HepG2 (cell line): Measurements from ENCODE around the gene STXBP4. TPM values are rescaled to one million over a fixed set of nuclear protein-coding genes. Genes with fewer than 3 reads are reported as not detected.

ENCODE experiments used
- ATAC-seq: fragments of 200-7000 bp; cut with Tn5 transposase; 3 replicates; pipeline ENCODE4 v1.9.1; 2020; ENCODE audit warnings: mild to moderate bottlenecking, moderate library complexity
- BruUV-seq: library from RNA; stranded (reverse); fragments of 400-500 nt; replicated peaks from 2 replicates; lab custom pipeline; 2021; lab: Mats Ljungman, UMichigan
- CTCF ChIA-PET: fragments of 300-600 bp; formaldehyde crosslinking; extraction: SDS; loops from one replicate; lab custom pipeline; 2021; ENCODE audit warnings: low total read pairs, inconsistent platforms, low intra/inter-chr PET ratio; lab: Yijun Ruan, JAX
- POLR2A ChIA-PET: fragments of 350-600 bp; sonication (Branson Sonifier 250); formaldehyde crosslinking; loops from one replicate; lab custom pipeline; 2020; ENCODE audit warnings: antibody characterized with exemption, inconsistent platforms; lab: Yijun Ruan, JAX
- DNase-seq: peaks from one replicate; pipeline ENCODE4 v3.0.0-alpha.2; 2015; ENCODE audit warnings: low spot score
- FAIRE-seq: peaks from 3 replicates; lab custom pipeline; 2011; peaks lifted over from hg19 to GRCh38; lab: Jason Lieb, UNC
- H2AFZ ChIP-seq: one replicate; pipeline ENCODE4 v1.6.1; 2011; ENCODE audit warnings: low read length, inconsistent platforms
- H3K27ac ChIP-seq: fragments of 300-600 bp; 3 replicates; pipeline ENCODE4 v1.8.0; 2011; ENCODE audit warnings: mixed run types, mild to moderate bottlenecking, mixed read lengths, low read length, inconsistent platforms; ENCODE audit not compliant: insufficient read depth; ENCODE audit errors: extremely low read length
- H3K27me3 ChIP-seq, 2 experiments: fragments of 200-600 bp in 1 of 2; 2 replicates in 1 of 2; 3 replicates in 1 of 2; pipeline versions ENCODE4 v1.6.0 to v1.8.0; 2011; ENCODE audit warnings: low read length in 2 of 2, mild to moderate bottlenecking in 2 of 2, moderate library complexity in 2 of 2, inconsistent platforms in 1 of 2; ENCODE audit not compliant: insufficient read depth in 2 of 2, control insufficient read depth in 1 of 2
- H3K36me3 ChIP-seq, 2 experiments: fragments of 200-600 bp in 1 of 2; replicated peaks in 1 of 2; 2 replicates in 1 of 2; 3 replicates in 1 of 2; pipeline versions ENCODE4 v1.5.1 to v1.8.0; 2011; ENCODE audit warnings: low read length in 2 of 2, inconsistent platforms in 1 of 2; ENCODE audit not compliant: insufficient read depth in 2 of 2, control insufficient read depth in 1 of 2
- H3K4me1 ChIP-seq: 2 replicates; pipeline ENCODE4 v1.5.1; 2012; ENCODE audit warnings: low read length, inconsistent platforms; ENCODE audit not compliant: insufficient read depth
- H3K4me2 ChIP-seq: 2 replicates; pipeline ENCODE4 v1.6.0; 2011; ENCODE audit warnings: low read depth, low read length, inconsistent platforms
- H3K4me3 ChIP-seq, 3 experiments: fragments of 200-600 bp in 1 of 3; sonication (generic), shearing (Covaris generic) in 1 of 3; replicated peaks in 1 of 3; 2 replicates each; pipeline ENCODE4 v1.5.1; 2011 to 2016; ENCODE audit warnings: low read length in 3 of 3, inconsistent platforms in 2 of 3, low read depth in 2 of 3, mild to moderate bottlenecking in 2 of 3, control low read depth in 1 of 3, mixed read lengths in 1 of 3; ENCODE audit not compliant: insufficient read depth in 1 of 3
- H3K79me2 ChIP-seq: one replicate; pipeline ENCODE4 v1.6.1; 2011; ENCODE audit warnings: low read length, inconsistent platforms; ENCODE audit not compliant: insufficient read depth
- H3K9ac ChIP-seq: 2 replicates; pipeline ENCODE4 v1.6.0; 2011; ENCODE audit warnings: mild to moderate bottlenecking, low read depth, low read length, inconsistent platforms; ENCODE audit not compliant: insufficient read depth
- H3K9me3 ChIP-seq: 2 replicates; pipeline ENCODE4 v1.5.1; 2012; ENCODE audit warnings: mild to moderate bottlenecking, low read length
- H4K20me1 ChIP-seq: 2 replicates; pipeline ENCODE4 v1.6.0; 2011; ENCODE audit warnings: inconsistent platforms, mild to moderate bottlenecking, low read length, moderate library complexity; ENCODE audit not compliant: insufficient read depth
- KDM4B ChIP-seq: sonication (generic); formaldehyde crosslinking; IDR thresholded peaks from 2 replicates; pipeline ENCODE4 v1.4.0; 2020; ENCODE audit warnings: missing genetic modification reagents
- ZNF282 ChIP-seq: fragments of 450-650 bp; IDR thresholded peaks from 2 replicates; pipeline ENCODE4 v1.6.1; 2018; ENCODE audit not compliant: partially characterized antibody
- ZNF761 ChIP-seq: sonication (generic); formaldehyde crosslinking; conservative IDR thresholded peaks from 2 replicates; pipeline ENCODE4 v1.4.0; 2020; ENCODE audit warnings: mild to moderate bottlenecking, missing genetic modification reagents
- ZNF772 ChIP-seq: sonication (generic); formaldehyde crosslinking; IDR thresholded peaks from 2 replicates; pipeline ENCODE4 v1.5.0; 2020; ENCODE audit warnings: mild to moderate bottlenecking, missing genetic modification reagents
- ZSCAN21 ChIP-seq: sonication (generic); formaldehyde crosslinking; IDR thresholded peaks from 2 replicates; pipeline ENCODE4 v1.8.0; 2022; ENCODE audit warnings: mild to moderate bottlenecking, missing genetic modification reagents, moderate library complexity, borderline replicate concordance
- ZSCAN30 ChIP-seq: sonication (generic); formaldehyde crosslinking; IDR thresholded peaks from 2 replicates; pipeline ENCODE4 v1.5.0; 2020; ENCODE audit warnings: mild to moderate bottlenecking, missing genetic modification reagents
- in situ Hi-C: cut with HindIII; loops from 2 replicates; pipeline ENCODE4 v1.10.0; 2017; ENCODE audit warnings: low pct_unique_long_range_greater_than_20kb; ENCODE audit not compliant: extremely low pct_ligation_motif_present
- intact Hi-C: fragments of 100-400 bp; cut with micrococcal nuclease; formaldehyde crosslinking; loops from one replicate; pipeline ENCODE4 v1.10.0; 2022; ENCODE audit not compliant: unreplicated experiment
- polyA plus RNA-seq, 8 experiments: library from polyadenylated mRNA; depleted of rRNA in 3 of 8; stranded (reverse) in 7 of 8; unstranded in 1 of 8; fragments of >200 nt; fragmentation: Illumina TruSeq in 4 of 8; extraction: Trizol in 4 of 8; gene quantifications; 2 replicates each; pipeline versions ENCODE4 v1.2.1 to v1.2.3, GENCODE V29; 2011 to 2016; ENCODE audit warnings: low read depth in 4 of 8, missing spikeins in 1 of 8, mixed read lengths in 1 of 8; ENCODE audit not compliant: insufficient read depth in 1 of 8
- total RNA-seq, 5 experiments: library from RNA; depleted of rRNA; stranded (reverse); fragments of >200 nt; fragmentation: Illumina TruSeq; extraction: Trizol; gene quantifications; 2 replicates each; pipeline ENCODE4 v1.2.3, GENCODE V29; 2016; ENCODE audit warnings: low read depth in 1 of 5
- TF ChIP-seq, protein P1 (sequence below): sonication (generic); formaldehyde crosslinking; IDR thresholded peaks from 2 replicates; pipeline ENCODE4 v1.4.0; 2020; ENCODE audit warnings: missing genetic modification reagents
- TF ChIP-seq, protein P2 (sequence below): sonication (generic); formaldehyde crosslinking; conservative IDR thresholded peaks from 2 replicates; pipeline ENCODE4 v1.4.0; 2020; ENCODE audit warnings: missing genetic modification reagents

The STXBP4 gene
- total and polyA plus RNA-seq, 2 of the 13 experiments (the other 11 are each of a cell fraction or from before 2014, with no cell fraction given): 8.5 to 36.1 TPM

DNA sequence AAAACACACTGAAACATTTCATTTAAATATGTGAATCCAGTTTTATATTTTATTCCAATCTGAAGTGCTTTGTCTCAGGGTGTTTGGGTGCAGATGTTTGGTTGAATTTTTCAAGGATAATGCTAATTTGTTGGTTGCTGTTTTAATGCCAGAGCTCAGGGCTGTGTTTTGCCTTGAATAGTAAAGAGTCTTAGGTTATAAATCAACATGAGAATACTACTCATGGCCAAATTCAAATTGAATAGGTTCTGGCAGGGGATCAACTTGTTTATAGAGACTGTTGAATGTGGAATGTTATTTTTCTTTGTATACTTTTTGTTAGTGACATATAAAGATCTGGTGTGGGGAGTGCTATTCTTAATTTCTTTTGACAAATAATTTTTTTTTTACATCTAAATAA lies 49.1 kb upstream of the STXBP4 start:
- BruUV-seq: no TSS peak
- no peaks in the 10 kb centered on the region for H3K27me3 ChIP-seq
- no peak overlapping the region for H2AFZ ChIP-seq
- FAIRE-seq: no peak
- no peak for DNase-seq
- H3K4me1 ChIP-seq: no peaks in the 10 kb centered on the region
- POLR2A ChIA-PET: no interaction called here
- in situ Hi-C loops: no loop called here
- H3K4me3 ChIP-seq: no peak overlapping the region
- no peak overlapping the region for H3K27ac ChIP-seq
- H4K20me1 ChIP-seq: no peaks in the 10 kb centered on the region
- no peak overlapping the region for H3K9ac ChIP-seq
- no peak for ATAC-seq
- peaks cover 16% of the 10 kb centered on the region for H3K9me3 ChIP-seq
- intact Hi-C loops: no loop called here
- H3K36me3 ChIP-seq: peaks cover 17 to 46% of the 10 kb centered on the region in 2 experiments
- CTCF ChIA-PET: no interaction called here
- TF ChIP-seq, protein P1, sequence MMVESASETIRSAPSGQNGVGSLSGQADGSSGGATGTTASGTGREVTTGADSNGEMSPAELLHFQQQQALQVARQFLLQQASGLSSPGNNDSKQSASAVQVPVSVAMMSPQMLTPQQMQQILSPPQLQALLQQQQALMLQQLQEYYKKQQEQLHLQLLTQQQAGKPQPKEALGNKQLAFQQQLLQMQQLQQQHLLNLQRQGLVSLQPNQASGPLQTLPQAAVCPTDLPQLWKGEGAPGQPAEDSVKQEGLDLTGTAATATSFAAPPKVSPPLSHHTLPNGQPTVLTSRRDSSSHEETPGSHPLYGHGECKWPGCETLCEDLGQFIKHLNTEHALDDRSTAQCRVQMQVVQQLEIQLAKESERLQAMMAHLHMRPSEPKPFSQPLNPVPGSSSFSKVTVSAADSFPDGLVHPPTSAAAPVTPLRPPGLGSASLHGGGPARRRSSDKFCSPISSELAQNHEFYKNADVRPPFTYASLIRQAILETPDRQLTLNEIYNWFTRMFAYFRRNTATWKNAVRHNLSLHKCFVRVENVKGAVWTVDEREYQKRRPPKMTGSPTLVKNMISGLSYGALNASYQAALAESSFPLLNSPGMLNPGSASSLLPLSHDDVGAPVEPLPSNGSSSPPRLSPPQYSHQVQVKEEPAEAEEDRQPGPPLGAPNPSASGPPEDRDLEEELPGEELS: no peak
- TF ChIP-seq ZNF282 (no peak), ZNF761 (no peak), KDM4B (no peak), ZSCAN30 (no peak), ZSCAN21 (CRISPR knock-in tag) (no peak), ZNF772 (no peak)
- TF ChIP-seq, protein P2, sequence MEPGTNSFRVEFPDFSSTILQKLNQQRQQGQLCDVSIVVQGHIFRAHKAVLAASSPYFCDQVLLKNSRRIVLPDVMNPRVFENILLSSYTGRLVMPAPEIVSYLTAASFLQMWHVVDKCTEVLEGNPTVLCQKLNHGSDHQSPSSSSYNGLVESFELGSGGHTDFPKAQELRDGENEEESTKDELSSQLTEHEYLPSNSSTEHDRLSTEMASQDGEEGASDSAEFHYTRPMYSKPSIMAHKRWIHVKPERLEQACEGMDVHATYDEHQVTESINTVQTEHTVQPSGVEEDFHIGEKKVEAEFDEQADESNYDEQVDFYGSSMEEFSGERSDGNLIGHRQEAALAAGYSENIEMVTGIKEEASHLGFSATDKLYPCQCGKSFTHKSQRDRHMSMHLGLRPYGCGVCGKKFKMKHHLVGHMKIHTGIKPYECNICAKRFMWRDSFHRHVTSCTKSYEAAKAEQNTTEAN (CRISPR knock-in tag): no peak
- no peak overlapping the region for H3K4me2 ChIP-seq
- no peaks in the 10 kb centered on the region for H3K79me2 ChIP-seq
